ENCODE results near the gene SAMD11.

SAMD11 gene

GRCh38 chr1:962381-963300 is 38.9 kb downstream of the SAMD11 start:
- H3K27me3 ChIP-seq (ENCODE audit: control insufficient read depth, insufficient read depth, low read length) = no peaks in the 10 kb centered on the region
- no peak overlapping the region for H3K4me3 ChIP-seq (ENCODE audit: low read depth, low read length)
- H2AFZ ChIP-seq = no peak overlapping the region
- no peak overlapping the region for H3K4me2 ChIP-seq (ENCODE audit: low read length)
- H3K9me3 ChIP-seq (ENCODE audit: control insufficient read depth, low read length) = no peaks in the 10 kb centered on the region
- no peaks in the 10 kb centered on the region for H3K36me3 ChIP-seq (ENCODE audit: control insufficient read depth, insufficient read depth, low read length)
- H3K27ac ChIP-seq = no peak overlapping the region
- H3K4me1 ChIP-seq = no peaks in the 10 kb centered on the region
- TF ChIP-seq, protein P1, sequence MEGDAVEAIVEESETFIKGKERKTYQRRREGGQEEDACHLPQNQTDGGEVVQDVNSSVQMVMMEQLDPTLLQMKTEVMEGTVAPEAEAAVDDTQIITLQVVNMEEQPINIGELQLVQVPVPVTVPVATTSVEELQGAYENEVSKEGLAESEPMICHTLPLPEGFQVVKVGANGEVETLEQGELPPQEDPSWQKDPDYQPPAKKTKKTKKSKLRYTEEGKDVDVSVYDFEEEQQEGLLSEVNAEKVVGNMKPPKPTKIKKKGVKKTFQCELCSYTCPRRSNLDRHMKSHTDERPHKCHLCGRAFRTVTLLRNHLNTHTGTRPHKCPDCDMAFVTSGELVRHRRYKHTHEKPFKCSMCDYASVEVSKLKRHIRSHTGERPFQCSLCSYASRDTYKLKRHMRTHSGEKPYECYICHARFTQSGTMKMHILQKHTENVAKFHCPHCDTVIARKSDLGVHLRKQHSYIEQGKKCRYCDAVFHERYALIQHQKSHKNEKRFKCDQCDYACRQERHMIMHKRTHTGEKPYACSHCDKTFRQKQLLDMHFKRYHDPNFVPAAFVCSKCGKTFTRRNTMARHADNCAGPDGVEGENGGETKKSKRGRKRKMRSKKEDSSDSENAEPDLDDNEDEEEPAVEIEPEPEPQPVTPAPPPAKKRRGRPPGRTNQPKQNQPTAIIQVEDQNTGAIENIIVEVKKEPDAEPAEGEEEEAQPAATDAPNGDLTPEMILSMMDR (IDR thresholded peaks at IDR 0.05) = no peak
- no peaks in the 10 kb centered on the region for H3K79me2 ChIP-seq
- H3K9ac ChIP-seq = no peak overlapping the region

DNA sequence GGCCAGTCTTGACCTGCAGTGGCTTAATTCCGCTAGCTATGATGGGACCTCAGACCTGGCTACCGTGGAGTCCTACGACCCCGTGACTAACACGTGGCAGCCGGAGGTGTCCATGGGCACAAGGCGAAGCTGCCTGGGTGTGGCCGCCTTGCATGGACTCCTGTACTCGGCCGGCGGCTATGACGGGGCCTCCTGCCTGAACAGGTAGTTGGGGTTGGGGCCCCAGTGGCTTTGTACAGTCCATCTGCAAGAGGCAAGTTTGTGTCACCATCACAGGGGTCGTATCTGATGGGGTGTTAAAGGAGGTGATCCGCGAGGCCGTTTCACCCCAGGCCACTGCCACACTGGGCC is 39.6 kb downstream of the SAMD11 start:
- no peak overlapping the region for H3K9ac ChIP-seq
- no peaks in the 10 kb centered on the region for H3K4me1 ChIP-seq

DNA sequence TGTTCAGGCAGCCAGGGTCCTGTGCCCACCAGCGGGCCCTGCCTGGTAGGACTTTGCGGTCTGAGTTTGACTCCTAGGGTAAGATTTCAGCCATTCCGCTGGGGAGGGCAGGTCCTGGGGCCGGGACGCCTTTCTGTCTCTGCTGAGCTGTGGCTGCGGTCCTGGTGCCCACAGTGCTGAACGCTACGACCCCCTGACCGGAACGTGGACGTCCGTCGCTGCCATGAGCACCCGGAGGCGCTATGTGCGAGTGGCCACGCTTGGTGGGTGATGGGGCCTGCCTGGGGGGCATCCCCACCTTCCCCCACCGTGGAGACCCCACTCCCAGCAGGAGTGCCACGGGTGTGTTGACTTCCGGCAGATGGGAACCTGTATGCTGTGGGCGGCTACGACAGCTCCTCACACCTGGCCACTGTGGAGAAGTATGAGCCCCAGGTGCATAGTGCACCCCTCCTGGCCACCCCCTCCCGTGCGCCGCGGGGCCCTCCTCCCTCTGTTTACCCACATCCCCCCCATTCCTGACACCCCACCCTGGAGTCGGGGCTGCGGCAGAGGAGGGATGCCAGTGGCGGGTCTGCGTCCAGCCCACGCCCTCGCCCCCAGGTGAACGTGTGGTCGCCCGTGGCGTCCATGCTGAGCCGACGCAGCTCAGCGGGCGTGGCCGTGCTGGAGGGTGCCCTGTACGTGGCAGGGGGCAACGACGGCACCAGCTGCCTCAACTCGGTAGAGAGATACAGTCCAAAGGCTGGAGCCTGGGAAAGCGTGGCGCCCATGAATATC is 40.2 kb downstream of the SAMD11 start:
- Histone ChIP-seq H2AFZ (no peak overlapping the region), H3K4me1 (no peaks in the 10 kb centered on the region), H3K79me2 (no peaks in the 10 kb centered on the region), H3K4me3 (ENCODE audit: low read depth, low read length) (no peak overlapping the region), H3K36me3 (ENCODE audit: control insufficient read depth, insufficient read depth, low read length) (no peaks in the 10 kb centered on the region), H3K4me2 (ENCODE audit: low read length) (no peak overlapping the region), H3K9ac (no peak overlapping the region), H3K9me3 (ENCODE audit: control insufficient read depth, low read length) (no peaks in the 10 kb centered on the region), H3K27ac (no peak overlapping the region), H3K27me3 (ENCODE audit: control insufficient read depth, insufficient read depth, low read length) (no peaks in the 10 kb centered on the region)
- TF ChIP-seq, protein P1 (IDR thresholded peaks at IDR 0.05) = no peak

More for the DNA sequence above, 39.6 kb downstream of the SAMD11 start:
- Histone ChIP-seq H3K36me3 (ENCODE audit: control insufficient read depth, insufficient read depth, low read length) (no peaks in the 10 kb centered on the region), H3K9me3 (ENCODE audit: control insufficient read depth, low read length) (no peaks in the 10 kb centered on the region), H3K79me2 (no peaks in the 10 kb centered on the region), H3K4me2 (ENCODE audit: low read length) (no peak overlapping the region), H3K27me3 (ENCODE audit: control insufficient read depth, insufficient read depth, low read length) (no peaks in the 10 kb centered on the region), H3K4me3 (ENCODE audit: low read depth, low read length) (no peak overlapping the region), H3K27ac (no peak overlapping the region), H2AFZ (no peak overlapping the region)
- TF ChIP-seq, protein P1 (IDR thresholded peaks at IDR 0.05) = no peak

GRCh38 chr1:964691-965525 is 41.2 kb downstream of the SAMD11 start:
- Histone ChIP-seq H3K27me3 (ENCODE audit: control insufficient read depth, insufficient read depth, low read length) (no peaks in the 10 kb centered on the region), H3K4me2 (ENCODE audit: low read length) (no peak overlapping the region), H3K9ac (no peak overlapping the region), H3K9me3 (ENCODE audit: control insufficient read depth, low read length) (no peaks in the 10 kb centered on the region), H2AFZ (no peak overlapping the region), H3K4me1 (no peaks in the 10 kb centered on the region), H3K4me3 (ENCODE audit: low read depth, low read length) (no peak overlapping the region), H3K79me2 (no peaks in the 10 kb centered on the region), H3K27ac (no peak overlapping the region), H3K36me3 (ENCODE audit: control insufficient read depth, insufficient read depth, low read length) (no peaks in the 10 kb centered on the region)
- TF ChIP-seq, protein P1 (IDR thresholded peaks at IDR 0.05) = no peak

All from parathyroid adenoma (tissue), 2 donors.